Gastrocnemius medialis (tissue), 4 donors: Measurements from ENCODE around the gene PPARGC1A. TPM values are rescaled to one million over a fixed set of nuclear protein-coding genes. Genes with fewer than 3 reads are reported as not detected.

Experiments
- ATAC-seq, 2 donors: fragments of 150-250 bp; one replicate each; pipeline ENCODE4 v1.9.1; 2016
- DNase-seq, 2 donors: peaks; one replicate each; pipeline ENCODE4 v3.0.0-alpha.2; 2019
- H3K27ac ChIP-seq, 4 donors: fragments of 200-600 bp; sonication (generic); 1 replicate in 1 of 4; 2 replicates in 3 of 4; pipeline ENCODE4 v1.5.1; 2016 to 2018; ENCODE audit warnings: mild to moderate bottlenecking in 2 of 4, moderate library complexity in 1 of 4
- H3K27me3 ChIP-seq, 3 donors: fragments of 200-600 bp; sonication (generic) in 2 of 3; 1 replicate in 1 of 3; 2 replicates in 2 of 3; pipeline versions ENCODE4 v1.5.1 to v1.6.0; 2016 to 2019; ENCODE audit warnings: mild to moderate bottlenecking in 1 of 3, moderate library complexity in 1 of 3
- H3K36me3 ChIP-seq, 2 donors: fragments of 200-600 bp; sonication (generic) in 1 of 2; one replicate each; pipeline ENCODE4 v1.5.1; 2017 to 2018
- H3K4me1 ChIP-seq, 2 donors: fragments of 200-600 bp; sonication (generic) in 1 of 2; one replicate each; pipeline ENCODE4 v1.5.1; 2016 to 2017; ENCODE audit warnings: mild to moderate bottlenecking in 2 of 2
- H3K4me3 ChIP-seq, 4 donors: fragments of 200-600 bp; sonication (generic) in 3 of 4; 1 replicate in 1 of 4; 2 replicates in 3 of 4; pipeline ENCODE4 v1.5.1; 2016 to 2019; ENCODE audit warnings: mild to moderate bottlenecking in 2 of 4
- H3K9me3 ChIP-seq, 3 donors: fragments of 200-600 bp; sonication (generic) in 2 of 3; 1 replicate in 1 of 3; 2 replicates in 2 of 3; pipeline ENCODE4 v1.5.1; 2016 to 2019
- CTCF ChIP-seq, 5 experiments: fragments of 450-650 bp in 3 of 5; fragments of 200-600 bp in 2 of 5; sonication (generic) in 2 of 5; IDR thresholded peaks in 4 of 5; conservative IDR thresholded peaks in 1 of 5; 1 replicate in 4 of 5; 2 replicates in 1 of 5; pipeline ENCODE4 v1.5.1; 2016 to 2019; ENCODE audit warnings: antibody characterized with exemption in 5 of 5, mild to moderate bottlenecking in 3 of 5, moderate library complexity in 3 of 5
- POLR2A ChIP-seq, 2 donors: fragments of 450-650 bp; IDR thresholded peaks; one replicate each; pipeline ENCODE4 v1.6.1; 2017; ENCODE audit warnings: antibody characterized with exemption in 2 of 2, mild to moderate bottlenecking in 2 of 2, moderate library complexity in 2 of 2
- in situ Hi-C, 4 donors: fragments of 200-750 bp; cut with MboI; loops; one replicate each; pipeline versions ENCODE4 v1.15.0 to v1.8.0; 2017; ENCODE audit warnings: low sequenced_read_pairs in 4 of 4
- intact Hi-C: fragments of 100-400 bp; cut with DNase I; formaldehyde crosslinking; loops from one replicate; pipeline ENCODE4 v1.15.1; 2023; ENCODE audit warnings: low total_unique reads
- total RNA-seq, 4 donors: library from RNA; depleted of rRNA; stranded (reverse); fragments of >200 nt; gene quantifications; one replicate each; pipeline versions ENCODE4 v1.1.0 to v1.2.3, GENCODE V29; 2016

Gene PPARGC1A
- total RNA-seq, 4 donors from 2014 or later: 30.6 to 68.9 (median 52.3) TPM

- Histone ChIP-seq H3K4me3 (peak overlapping the region in 2 of 4 donors; percentile 8 to 27), H3K4me1 (peaks cover 12 to 20% of the 10 kb centered on the region in 2 donors), H3K27me3 (no peaks in the 10 kb centered on the region), H3K27ac (peak overlapping the region; percentile 32 to 84 (median 80)), H3K36me3 (no peaks in the 10 kb centered on the region), H3K9me3 (no peaks in the 10 kb centered on the region)
- no peak for ATAC-seq
- no peak for DNase-seq
- in situ Hi-C loops: no loop called here
- intact Hi-C loops: no loop called here
- peak in 3 of 5 experiments; percentile 11 to 35 (median 18) for TF ChIP-seq CTCF (IDR thresholded peaks at IDR 0.05 in 4 of 5, conservative IDR thresholded peaks at IDR 0.05 in 1 of 5)
- TF ChIP-seq POLR2A (IDR thresholded peaks at IDR 0.05): peak in 1 of 2 donors; percentile 9
These were observed 12.5 kb upstream of the PPARGC1A start for GRCh38 chr4:23902222-23902804.

GRCh38 chr4:23900636-23901035 is 10.8 kb upstream of the PPARGC1A start:
- DNase-seq (no peak), ATAC-seq (no peak)
- no peaks in the 10 kb centered on the region for H3K9me3 ChIP-seq
- intact Hi-C loops (no loop called here), in situ Hi-C loops (no loop called here)
- peak overlapping the region in 2 of 4 donors; percentile 84 to 99 for H3K27ac ChIP-seq
- H3K4me1 ChIP-seq: peaks cover 12 to 20% of the 10 kb centered on the region in 2 donors
- no peak for TF ChIP-seq CTCF (IDR thresholded peaks at IDR 0.05 in 4 of 5, conservative IDR thresholded peaks at IDR 0.05 in 1 of 5)
- no peak for TF ChIP-seq POLR2A (IDR thresholded peaks at IDR 0.05)
- no peaks in the 10 kb centered on the region for H3K36me3 ChIP-seq
- no peak overlapping the region for H3K4me3 ChIP-seq
- H3K27me3 ChIP-seq: no peaks in the 10 kb centered on the region

GRCh38 chr4:23899565-23899964 is 9.7 kb upstream of the PPARGC1A start:
- TF ChIP-seq POLR2A (IDR thresholded peaks at IDR 0.05) (no peak), CTCF (IDR thresholded peaks at IDR 0.05 in 4 of 5, conservative IDR thresholded peaks at IDR 0.05 in 1 of 5) (no peak)
- no peaks in the 10 kb centered on the region for H3K27me3 ChIP-seq
- H3K36me3 ChIP-seq: no peaks in the 10 kb centered on the region
- H3K4me1 ChIP-seq: peaks cover 4 to 15% of the 10 kb centered on the region in 2 donors
- intact Hi-C loops (no loop called here), in situ Hi-C loops (no loop called here)
- no peak for DNase-seq
- no peaks in the 10 kb centered on the region for H3K9me3 ChIP-seq
- ATAC-seq: no peak
- H3K27ac ChIP-seq: peak overlapping the region in 2 of 4 donors; percentile 84 to 99
- H3K4me3 ChIP-seq: no peak overlapping the region

GRCh38 chr4:23897564-23898109 is 7.8 kb upstream of the PPARGC1A start:
- intact Hi-C loops: no loop called here
- in situ Hi-C loops: no loop called here
- H3K27ac ChIP-seq: peak overlapping the region in 2 of 4 donors; percentile 84 to 99

More at GRCh38 chr4:23897564-23898109, 7.8 kb upstream of the PPARGC1A start:
- no peaks in the 10 kb centered on the region for H3K36me3 ChIP-seq
- TF ChIP-seq POLR2A (IDR thresholded peaks at IDR 0.05): no peak
- TF ChIP-seq CTCF (IDR thresholded peaks at IDR 0.05 in 4 of 5, conservative IDR thresholded peaks at IDR 0.05 in 1 of 5): no peak
- H3K27me3 ChIP-seq: no peaks in the 10 kb centered on the region
- ATAC-seq (no peak), DNase-seq (no peak)
- peaks cover 0 to 5% of the 10 kb centered on the region in 2 donors for H3K4me1 ChIP-seq
- H3K4me3 ChIP-seq: no peak overlapping the region
- H3K9me3 ChIP-seq: no peaks in the 10 kb centered on the region
